Measurements from ENCODE around the gene TMPRSS9.

The TMPRSS9 gene

DNA sequence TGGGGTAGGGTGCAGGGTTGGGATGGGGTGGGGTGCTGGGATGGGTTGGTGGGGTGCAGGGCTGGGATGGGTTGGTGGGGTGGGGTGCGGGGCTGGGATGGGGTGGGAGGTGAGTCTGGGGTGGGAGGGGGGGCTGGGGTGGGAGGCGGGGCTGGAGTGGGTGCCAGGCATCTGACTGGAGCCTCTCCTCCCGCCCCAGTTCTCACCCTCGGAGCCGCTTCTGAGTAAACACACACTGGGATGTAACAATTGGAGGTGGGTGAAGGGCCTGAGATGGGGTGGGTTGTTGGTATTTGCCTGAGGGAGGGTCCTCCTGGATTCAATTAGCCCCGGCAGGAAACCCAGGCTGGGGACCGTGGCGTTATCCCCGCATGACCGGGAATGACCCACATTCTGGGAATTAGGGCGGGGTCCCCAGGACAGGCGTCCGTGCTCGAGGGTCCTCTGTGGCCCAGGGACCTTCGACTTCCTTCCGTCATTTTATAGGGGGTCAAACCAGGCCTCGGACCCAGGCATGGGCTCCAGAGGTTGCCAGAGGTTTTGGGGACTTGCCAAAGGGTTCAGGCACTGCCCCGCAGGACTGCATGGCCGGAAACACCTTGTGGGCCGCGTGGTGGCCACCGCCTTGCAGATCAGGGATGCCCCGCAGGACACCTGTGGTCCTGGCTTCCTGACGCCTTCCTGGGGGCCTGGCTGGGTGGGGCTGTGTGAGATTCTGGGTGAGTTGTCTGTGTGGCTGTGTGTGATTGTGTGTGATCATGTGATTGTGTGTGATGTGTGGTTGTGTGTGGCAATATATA lies 1.4 kb downstream of the TMPRSS9 start:
- DNase-seq (ENCODE audit: low read depth, low spot score) = no peak

DNA sequence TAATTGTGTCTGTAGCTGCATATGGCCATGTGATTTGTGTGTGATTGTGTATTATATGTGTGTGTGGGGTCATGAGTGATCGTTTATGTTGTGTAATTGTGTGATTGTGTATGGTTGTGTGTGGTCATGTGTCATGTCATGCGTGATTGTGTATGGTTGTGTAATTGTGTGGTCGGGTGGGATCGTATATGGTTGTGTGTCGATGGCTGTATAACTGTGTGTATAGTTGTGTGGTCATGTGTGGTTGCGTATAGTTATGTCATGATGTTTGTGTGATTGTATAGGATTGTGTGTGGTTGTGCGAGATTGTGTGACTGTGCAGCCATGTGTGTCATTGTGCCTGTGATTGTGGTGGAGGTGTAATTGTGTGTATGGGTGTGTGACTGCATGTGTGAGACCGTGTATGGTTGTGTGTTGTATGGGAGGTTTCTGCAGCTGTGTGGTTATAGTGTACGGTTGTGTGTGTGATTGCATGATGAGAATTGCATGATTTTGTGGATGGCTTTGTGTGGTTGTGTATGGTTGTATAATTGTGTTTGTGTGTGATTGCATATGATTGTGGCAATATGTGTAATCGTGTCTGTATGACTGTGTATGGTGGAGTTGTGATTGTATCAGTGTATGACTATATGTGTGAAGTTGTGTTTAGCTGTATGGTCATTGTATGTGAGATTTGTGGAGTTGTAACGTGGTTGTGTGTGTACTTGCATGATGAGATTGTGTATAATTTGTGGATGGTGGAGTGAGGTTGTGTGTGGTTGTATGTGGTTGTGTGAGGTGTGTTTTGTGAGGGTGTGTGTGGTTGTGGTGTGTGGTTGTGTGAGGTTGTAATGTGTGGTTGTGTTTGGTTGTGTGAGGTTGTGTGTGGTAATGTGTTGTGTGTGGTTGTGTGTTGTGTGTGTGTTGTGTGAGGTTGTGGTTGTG lies 2.2 kb downstream of the TMPRSS9 start:
- DNase-seq (ENCODE audit: low read depth, low spot score) = no peak

DNA sequence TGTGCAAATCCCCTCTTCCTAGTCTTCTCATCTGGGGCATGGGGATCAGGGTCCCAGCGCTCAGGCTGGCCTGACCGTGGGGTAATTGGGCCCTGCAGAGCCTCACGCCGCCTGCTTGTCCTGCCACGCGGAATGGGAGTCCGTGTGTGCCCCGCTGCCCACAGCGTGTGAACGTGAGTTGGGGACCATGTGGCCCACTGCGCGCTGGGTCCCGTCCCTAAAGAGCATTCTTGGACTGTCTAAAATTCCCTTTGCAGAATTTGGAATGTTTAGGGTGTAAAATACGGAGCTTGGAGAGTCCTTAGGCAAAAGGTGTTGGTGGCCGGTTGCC lies 2.9 kb downstream of the TMPRSS9 start:
- DNase-seq (ENCODE audit: low read depth, low spot score) = no peak

DNA sequence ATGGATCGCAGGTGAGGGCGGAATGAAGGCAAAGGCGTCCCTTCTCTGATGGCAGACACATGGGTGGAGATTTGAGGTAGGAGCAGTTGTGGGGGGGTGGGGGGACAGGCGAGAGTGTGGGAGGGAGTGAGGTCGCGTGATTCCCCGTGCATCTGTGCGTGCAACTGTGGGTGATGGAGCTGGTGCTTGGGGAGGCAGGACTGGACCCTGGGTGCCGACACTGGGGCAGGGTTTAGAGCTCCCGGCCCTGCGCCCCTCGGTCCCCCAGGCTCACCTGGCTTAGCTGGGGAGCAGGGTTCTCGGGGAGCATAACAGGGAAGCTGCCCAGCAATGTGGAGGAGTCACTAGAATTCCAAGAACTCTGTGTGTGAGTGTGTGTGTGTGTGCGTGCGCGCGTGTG lies 3.4 kb downstream of the TMPRSS9 start:
- DNase-seq (ENCODE audit: low read depth, low spot score) = no peak

DNA sequence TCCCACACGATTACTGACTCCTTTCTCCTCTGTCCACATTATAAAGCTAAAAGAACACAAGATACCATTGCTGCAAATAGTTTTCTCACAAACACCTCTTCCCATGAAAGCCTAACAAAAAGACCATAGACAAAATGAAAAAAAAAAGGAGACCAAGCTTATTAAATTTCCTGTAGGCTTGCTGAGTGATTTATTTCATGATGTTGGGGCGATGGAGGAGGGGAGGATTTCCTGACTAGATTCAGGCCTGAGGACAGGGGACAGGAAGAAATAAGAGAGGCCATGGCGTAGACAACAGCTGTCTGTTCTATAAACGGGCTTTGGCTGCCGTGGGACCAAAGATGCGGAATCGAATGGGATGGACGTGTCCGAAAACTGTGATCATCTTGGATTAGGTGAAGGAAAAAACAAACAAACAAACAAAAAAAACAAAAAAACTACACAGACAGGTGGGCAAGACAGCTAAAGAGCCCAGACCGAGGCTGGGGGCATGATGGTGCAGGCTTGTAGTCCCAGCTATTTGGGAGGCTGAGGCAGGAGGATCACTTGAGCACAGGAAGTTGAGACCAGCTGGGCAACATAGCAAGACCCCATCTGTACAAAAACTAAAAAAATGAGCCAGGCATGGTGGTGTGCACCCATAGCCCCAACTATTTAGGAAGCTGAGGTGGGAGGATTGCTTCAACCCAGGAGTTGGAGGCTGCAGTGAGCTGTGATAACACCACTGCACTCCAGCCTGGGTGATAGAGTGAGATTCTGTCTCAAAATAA lies 5.3 kb downstream of the TMPRSS9 start:
- no peak for DNase-seq (ENCODE audit: low read depth, low spot score)

DNA sequence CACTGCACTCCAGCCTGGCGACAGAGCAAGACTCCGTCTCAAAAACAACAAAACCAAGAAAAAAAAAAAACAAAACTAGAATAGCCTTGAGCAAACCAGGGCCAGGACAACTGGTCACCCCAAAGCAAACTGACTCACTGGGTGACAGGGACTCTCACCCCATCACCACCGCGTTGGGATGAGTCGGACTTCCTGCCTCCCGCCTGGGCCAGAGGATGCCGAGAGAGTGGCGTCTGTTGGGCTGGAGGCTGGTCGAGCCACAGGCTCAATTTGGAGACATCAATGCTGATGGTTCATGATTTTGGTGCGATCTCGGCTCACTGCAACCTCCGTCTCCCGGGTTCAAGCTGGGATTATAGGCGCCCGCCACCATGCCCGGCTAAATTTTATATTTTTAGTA lies 11.6 kb downstream of the TMPRSS9 start:
- no peak for DNase-seq (ENCODE audit: low read depth, low spot score)

DNA sequence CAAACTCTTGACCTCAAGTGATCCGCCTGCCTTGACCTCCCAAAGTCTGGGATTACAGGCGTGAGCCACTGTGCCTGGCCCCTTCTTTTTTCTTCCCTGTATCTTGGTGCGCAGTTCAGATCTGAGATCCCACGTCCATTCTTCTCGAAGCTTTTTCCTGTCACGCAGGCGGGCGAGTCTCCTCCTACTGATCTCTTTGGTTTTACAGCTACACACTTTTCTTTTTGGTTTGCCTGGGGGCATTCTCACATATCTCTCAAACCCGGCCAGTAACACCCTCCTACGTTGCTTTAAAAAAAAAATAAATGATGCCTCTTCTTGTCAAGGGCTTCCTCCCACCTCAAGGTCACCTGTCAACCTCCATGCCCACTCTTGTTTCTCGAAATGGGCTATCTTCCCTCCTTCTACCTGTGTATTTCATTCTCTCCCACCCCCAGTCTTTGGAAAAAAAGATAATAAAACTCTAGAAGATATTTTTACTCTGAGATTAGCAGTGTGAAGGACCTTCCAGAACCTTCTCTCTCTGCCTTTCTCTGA lies 12.1 kb downstream of the TMPRSS9 start:
- DNase-seq (ENCODE audit: low read depth, low spot score) = no peak

DNA sequence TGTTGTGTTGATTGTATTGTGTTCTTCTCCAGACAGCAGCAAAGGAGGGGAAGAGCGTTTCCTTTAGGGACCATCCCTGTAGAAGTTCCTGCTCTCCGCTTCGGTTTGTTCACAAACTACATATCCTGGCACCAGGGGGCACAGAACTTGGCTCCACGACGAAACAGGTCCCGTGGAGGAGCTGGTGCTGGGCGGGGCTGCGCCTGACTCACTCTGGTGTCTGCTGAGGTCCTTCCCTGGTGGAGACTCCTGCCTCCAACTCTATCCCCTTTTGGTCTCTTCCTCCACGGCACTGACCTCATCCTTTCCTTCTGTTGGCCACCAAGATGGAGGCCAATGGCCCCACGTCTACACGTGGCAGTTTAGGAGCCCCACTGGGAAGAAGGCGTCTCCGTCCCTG lies 14.7 kb downstream of the TMPRSS9 start:
- no peak for DNase-seq (ENCODE audit: low read depth, low spot score)

DNA sequence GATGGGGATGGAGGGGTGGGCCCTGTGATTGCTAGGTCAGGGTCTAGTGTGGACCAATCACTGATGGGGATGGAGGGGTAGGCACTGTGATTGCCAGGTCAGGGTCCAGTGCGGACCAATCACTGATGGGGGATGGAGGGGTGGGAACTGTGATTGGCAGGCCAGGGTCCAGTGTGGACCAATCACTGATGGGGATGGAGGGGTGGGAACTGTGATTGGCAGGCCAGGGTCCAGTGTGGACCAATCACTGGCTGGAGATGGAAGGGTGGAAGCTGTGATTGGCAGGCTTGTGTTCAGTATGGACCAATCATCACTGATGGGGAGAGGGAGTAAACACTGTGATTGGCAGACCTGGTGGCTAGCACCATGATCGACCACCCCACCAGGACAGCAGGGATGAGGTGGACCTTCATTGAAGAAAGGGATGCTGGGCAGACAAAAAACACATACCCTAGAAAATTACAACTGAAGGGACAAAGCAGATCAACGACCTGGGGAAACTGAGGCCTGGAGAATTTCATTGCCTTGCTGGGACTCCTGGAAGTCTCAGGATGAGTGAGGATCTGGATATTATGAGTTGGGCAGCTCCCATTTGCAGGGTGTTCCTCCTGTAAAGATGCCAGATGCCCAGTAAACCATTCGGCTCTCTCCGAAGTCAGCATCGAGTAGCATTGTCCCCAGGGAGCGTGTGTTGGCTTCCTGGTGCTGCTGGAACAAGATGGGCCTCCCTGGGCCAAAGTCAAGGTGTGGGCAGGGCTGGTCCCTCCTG lies 15.5 kb downstream of the TMPRSS9 start:
- DNase-seq (ENCODE audit: low read depth, low spot score) = no peak

DNA sequence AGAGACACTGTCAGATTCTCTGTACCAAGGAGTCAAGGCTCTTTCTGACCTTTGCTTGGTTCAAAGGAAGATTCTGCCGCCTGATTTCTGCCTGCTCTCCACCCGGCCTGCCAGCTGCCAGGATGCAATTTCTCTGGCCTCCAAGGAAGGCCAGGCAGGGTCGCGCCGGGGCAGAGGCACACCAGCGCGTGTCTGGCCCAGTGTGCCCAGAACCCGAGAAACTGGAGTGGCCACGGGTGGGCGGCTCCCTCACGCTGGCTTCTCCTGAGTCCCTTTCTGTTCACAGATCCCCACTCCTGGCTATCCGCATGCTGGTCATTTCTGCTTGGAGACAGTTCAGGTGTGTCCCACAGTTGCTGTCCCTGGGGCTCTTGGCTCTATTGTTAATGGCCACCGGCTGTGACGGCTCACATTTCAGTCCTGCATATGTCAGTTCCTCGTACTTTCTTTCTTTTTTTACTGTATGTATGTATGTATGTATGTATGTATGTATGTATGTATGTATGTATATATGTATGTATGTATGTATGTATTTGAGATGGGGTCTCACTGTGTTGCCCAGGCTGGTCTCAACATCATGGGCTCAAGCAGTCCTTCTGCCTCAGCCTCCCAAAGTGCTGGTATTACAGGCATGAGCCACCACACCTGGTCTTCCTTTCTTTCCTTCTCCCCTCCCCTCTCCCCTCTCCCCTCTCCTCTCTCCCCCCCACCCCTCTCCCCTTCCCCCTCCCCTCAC lies 16.9 kb downstream of the TMPRSS9 start:
- DNase-seq (ENCODE audit: low read depth, low spot score) = no peak

DNA sequence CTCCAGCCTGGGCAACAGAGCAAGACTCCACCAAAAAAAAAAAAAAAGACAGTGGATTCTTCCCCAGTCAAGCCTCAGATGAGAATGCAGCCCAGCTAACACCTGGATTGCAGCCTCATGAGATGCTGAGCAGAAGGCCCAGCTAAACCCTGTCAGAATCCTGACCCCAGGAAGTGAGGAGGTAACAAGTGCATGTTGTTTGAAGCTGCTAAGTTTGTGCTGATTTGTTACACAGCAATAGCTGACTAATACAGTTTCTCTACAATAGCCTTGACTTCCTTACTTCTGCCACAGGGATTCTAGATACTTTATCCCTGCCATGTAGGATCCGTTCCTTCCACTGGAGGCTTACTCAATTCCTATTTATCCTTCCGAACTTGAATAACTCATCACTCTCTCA lies 20.5 kb downstream of the TMPRSS9 start:
- DNase-seq (ENCODE audit: low read depth, low spot score) = no peak

DNA sequence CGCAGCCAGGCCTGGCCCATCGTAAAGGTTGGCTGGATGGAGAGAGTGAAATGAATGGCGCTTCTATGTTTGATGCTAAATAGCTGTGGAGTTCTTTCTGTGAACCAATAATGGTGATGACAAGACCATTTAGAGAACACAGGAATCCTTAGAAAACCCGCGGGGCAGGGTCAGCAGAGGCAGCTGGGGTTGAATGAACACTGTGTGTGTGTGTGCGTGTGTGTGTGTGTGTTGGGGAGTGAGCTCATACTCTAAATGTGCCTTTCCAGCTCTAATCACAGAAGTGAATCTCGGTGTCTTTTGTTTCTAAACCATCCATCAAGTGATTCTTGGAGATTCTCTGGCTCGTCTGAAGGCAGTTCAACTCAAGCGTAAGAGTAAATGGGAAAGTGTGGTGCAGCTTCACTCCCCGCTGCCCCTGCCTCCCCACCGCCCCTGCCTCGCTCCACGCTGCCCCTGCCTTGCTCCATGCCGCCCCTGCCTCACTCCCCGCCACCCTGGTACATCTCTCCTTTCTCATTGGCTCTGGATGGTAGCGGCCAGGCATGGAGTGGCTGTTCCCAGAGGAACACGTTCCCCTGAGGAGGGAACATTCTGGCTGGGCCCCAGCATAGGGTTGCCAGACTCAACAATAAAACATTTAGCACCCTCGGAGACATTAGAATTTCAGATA lies 21.2 kb downstream of the TMPRSS9 start:
- DNase-seq (ENCODE audit: low read depth, low spot score) = no peak

DNA sequence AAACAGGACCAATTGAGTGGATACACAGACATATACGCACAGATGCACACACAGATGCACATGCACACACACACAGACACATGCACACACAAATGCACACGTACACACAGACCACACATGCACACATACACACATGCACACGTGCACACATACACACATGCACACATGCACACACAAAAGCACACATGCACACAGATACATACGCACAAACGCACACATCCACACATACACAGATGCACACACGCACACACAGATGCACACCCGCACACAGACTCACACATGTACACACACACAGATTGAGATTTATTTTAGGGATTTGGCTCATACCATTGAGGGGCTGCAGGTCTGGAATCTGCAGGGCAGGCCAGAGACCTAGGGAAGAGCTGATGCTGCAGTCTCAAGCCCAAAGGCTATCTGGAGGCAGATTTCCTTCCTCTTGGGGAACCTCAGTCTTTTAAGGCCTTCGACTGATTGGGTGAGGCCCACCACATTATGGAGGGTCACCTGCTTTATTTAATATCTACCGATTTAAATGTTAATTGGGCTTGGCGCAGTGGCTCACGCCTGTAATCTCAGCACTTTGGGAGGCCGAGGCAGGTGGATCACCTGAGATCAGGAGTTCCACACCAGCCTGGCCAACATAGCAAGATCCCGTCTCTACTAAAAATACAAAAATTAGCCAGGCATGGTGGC lies 22.6 kb downstream of the TMPRSS9 start:
- DNase-seq (ENCODE audit: low read depth, low spot score) = no peak

DNA sequence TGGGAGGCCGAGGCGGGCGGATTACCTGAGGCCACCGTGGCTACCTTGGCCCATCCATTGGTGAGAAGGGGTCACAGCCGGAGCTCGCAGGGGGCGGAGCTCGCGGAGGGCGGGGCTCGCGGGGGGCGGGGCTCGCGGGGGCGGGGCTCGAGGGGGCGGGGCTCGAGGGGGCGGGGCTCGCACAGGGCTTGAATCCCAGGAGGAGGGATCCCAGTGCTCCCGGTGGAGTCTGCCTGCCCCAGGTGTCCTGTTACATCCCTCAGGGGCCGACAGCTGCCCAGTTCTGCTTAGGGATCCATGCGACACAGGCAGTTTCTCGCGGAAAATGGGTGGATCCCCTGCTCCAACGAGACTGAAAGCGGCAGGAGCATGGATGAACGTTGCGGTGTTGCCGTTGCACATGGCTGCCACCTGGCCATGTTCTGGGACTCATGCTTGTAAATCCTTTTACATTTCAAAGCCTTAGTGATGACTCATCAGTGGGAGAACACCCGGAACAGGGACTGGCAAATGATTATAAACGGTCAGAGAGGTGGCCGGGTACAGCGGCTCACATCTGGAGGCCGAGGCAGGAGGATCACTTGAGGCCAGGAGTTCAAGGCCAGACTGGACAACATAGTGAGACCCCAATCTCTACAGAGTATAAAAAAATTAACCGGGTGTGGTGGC lies 25.1 kb downstream of the TMPRSS9 start:
- peak; percentile 59 for DNase-seq (ENCODE audit: low read depth, low spot score)

DNA sequence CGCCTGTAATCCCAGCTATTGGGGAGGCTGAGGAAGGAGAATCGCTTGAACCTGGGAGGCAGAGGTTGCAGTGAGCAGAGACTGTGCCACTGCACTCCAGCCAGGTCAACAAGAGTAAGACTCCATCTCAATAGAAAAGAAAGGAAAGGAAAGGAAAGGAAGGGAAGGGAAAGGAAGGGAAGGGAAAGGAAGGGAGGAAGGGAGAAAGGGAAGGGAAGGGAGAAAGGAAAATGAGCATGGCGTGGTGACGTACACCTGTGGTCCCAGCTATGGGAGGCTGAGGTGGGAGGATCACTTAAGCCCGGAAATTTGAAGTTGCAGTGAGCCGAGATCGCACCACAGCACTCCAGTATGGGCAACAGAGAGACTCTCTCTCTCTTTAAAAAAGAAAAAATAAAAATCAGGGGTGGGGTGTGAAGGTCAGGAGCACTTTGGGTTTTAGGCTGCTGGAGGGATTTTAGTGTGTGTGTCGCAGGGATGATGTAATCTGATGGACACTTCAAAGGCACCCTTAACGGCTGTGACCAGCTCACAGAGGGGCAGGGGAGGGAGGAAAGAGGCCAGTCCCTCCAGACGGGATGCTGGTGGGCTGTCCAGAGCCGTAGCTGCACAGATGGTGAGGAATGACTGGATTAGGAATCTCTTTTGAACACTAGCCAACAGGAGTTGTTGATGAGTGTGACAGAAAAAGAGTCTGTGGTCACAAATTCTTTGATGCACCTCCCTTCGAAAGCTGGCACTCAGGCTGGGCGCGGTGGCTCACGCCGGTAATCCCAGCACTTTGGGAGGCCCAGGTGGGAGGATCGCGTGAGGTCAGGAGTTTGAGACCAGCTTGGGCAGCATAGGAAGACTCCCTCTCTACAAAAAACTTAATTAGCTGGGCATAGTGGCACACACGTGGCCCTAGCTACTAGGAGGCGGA lies 27.6 kb downstream of the TMPRSS9 start:
- no peak for DNase-seq (ENCODE audit: low read depth, low spot score)

DNA sequence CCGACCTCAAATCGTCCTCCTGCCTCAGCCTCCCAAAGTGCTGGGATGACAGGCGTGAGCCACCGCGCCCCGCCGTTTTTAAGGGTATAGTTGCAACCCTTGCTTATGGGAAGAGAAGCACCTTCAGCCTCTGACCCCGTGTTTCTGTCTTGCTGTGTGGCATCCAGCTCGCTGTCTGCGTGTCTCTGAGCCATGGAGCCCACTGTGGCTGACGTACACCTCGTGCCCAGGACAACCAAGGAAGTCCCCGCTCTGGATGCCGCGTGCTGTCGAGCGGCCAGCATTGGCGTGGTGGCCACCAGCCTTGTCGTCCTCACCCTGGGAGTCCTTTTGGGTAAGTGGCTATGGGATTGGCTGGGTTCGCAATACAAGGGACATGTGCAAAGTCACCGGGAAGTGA lies 29.5 kb downstream of the TMPRSS9 start:
- DNase-seq (ENCODE audit: low read depth, low spot score) = no peak

DNA sequence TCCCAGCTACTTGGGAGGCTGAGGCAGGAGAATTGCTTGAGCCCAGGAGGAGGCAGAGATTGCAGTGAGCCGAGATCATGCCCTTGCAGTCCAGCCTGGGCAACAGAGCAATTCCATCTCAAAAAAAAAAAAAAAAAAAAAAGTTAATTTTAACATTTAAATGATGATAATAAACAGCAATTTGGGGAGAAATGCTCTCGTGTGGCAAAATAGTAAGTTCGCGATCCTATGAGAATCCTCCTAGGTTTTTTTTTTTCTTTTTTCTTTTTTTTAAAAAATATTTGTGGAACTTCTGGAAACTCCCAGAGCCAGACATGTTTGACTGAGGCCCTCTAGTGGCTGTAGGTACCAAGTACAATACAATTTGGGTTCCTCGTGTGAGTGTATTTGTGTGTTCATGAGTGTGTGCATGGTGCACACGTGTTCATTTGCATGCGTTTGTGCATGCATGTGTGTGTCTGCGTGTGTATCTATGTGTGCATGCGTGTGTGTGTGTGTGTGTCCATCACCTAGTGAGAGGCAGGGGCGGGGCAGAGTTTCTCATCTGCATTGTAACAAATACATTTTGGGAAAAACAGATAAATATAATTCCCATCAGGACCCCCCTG lies 31.2 kb downstream of the TMPRSS9 start:
- no peak for DNase-seq (ENCODE audit: low read depth, low spot score)
